NCI-H2081 treated with DMSO at 0.1 percent for 48 hours (cell line): ENCODE results near the gene KEAP1.
"Not testable (repeated sequence)": the region's sequence is repeated elsewhere in the genome, so short reads cannot be mapped to it uniquely, and the experiment has no call there.

ENCODE experiments used
- DNase-seq: peaks from one replicate; lab custom pipeline; 2025; lab: John Stamatoyannopoulos, UW

KEAP1 gene

DNA sequence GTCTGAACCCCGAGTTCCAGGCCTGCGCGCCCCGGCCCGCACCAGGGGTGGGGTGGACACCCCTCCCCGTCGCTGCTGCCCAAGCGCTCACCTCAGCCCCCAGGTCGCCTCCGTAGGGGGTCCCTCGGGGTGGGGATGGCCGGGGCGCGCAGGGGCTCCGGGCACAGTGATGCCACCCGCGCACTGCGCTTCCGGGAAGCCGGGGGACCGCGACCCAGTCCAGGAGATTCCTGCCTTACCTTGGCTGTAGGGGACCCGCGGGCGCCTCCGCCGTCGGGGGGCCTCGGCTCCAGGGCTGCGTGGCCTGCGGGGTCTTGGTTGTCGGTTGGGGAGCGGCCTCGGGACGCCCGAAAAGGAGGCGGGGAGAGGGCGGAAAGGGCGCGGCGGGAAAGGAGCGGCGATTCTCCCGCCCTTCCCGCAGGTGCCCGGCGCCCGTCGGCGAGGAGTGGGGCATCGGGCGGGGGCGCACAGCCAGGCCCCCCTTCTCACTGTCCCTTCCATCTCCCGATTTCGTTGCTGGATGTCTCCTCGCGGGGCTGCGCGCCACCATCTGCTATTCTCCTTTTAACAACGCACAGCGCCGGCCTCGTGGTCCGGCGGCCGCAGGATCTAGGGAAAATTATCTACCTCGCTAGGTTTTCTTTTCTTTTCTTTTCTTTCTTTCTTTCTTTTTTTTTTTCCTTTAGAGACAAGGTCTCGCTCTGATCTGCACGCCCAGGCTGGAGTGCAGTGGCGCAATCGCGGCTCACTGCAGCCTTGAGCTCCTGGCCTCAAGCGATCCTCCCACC, at the start of gene KEAP1:
TSS of gene KEAP1 (minus strand) at position 355 of the 788 bp plus-strand sequence. CDS start 3,323 bp downstream, outside the sequence.
- no peak for DNase-seq

DNA sequence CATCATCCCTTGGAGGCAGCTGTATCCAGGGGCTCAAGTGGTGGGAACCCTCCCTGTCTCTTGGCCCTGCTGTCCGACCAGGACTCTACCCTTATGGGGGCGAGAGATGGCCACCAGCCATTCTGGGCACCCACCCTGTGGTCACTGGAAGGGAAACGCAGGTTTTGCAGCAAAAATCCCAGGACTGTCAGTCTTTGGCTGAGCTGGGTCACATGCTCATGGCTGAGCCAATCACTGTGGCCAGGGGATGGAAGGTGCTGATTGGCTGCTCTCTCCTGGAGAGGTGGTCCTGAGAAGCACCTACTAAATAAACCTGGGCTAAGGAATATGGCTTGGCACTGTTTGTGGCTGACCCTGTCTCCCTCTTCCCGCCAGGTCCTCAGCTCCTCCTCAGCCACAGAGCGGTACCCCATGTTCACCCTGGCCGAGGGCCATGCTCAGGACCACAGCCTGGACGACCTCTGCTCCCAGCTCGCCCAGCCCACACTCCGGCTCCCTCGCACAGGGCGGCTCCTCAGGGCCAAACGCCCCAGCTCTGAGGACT, 49.4 kb upstream of the KEAP1 start:
- DNase-seq: no peak

DNA sequence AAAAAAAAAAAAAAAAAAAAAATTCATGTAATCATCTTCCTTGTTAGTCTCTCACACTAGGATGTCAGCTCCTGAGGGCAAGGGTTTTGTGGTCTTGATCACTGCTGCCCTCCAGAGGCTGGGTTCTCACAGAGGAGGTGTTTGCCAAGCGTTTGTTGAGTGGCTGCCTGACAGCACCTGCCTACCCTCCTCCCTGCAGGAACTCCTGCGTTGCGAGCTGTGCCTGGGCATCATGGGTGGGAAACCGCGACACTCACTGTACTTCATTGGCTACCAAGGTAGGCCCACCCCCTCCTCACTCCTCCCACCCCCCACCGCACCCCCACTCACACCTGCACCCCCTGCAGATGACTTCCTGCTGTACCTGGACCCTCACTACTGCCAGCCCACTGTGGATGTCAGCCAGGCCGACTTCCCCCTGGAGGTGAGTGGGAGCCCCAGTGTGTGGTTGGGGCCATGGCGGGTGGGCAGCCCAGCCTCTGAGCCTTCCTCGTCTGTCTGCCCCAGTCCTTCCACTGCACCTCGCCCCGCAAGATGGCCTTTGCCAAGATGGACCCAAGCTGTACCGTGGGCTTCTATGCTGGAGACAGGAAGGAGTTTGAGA, 48.6 kb upstream of the KEAP1 start:
- no peak for DNase-seq

DNA sequence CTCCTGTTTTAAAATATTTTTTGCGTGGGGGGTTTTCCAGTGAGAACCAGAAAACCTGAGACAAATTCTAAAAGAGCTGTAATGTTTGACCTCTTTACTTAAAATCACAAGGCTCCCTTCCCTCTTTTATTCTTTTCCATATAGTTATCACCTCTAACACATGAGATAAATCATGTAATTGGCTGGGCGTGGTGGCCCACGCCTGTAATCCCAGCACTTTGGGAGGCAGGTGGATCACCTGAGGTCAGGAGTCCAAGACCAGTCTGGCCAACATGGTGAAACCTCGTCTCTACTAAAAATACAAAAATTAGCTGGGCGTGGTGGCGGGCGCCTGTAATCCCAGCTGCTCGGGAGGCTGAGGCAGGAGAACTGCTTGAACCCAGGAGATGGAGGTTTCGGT, 47.9 kb upstream of the KEAP1 start:
- not testable (repeated sequence) for DNase-seq

DNA sequence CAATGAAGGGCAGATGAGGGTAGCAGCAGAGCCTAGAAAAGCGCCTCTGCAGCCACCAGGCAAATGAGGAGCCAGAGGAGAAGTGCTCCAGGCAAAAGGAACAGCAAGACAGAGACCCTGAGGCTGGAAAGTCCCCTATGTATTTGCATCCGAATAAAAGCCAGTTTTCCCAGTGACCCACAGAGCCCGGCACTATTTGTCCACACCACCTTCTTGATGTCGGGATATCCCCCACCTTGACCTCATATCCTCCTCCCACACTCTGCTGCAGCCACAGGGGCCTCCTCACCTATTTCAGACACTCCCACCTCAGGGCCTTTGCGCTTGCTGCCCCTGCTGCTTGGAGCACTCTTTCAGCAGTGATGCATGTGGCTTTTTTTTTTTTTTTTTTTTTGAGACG, 47.2 kb upstream of the KEAP1 start:
- DNase-seq: no peak

DNA sequence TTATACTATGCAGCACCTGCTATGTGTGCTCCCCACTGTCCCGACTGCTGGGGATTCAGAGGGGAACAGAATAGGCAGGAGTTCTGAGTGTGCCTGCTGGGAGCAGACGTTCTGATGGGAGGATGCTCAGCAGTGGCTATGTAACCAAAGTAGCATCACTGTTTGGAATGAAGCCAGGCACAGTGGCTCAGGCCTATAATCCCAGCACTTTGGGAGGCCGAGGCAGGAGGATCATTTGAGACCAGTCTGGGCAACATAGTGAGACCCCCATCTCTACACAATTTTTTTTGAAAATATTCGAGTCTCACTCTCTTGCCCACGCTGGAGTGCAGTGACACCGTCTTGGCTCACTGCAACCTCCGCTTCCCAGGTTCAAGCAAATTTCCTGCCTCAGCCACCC, 46.6 kb upstream of the KEAP1 start:
- no peak for DNase-seq

DNA sequence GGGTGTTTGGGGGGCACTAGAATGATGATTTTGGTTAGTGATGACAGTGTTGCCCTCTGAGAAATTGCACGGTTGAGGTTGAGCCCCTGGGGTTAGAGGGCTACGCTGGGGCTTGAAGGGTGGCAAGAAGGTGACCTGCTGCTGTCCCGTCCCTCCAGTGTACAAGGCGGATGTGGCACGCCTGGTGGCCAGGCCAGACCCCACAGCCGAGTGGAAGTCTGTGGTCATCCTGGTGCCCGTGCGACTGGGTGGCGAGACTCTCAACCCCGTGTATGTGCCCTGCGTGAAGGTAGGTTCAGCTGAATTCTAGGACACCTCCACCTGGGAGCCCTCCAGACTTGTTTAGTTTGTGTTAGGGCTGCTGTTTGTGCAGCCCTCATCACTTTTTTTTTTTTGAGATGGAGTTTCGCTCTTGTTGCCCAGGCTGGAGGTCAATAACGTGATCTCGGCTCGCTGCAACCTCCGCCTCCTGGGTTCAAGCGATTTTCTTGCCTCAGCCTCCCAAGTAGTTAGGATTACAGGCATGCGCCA, 45.7 kb upstream of the KEAP1 start:
- no peak for DNase-seq

DNA sequence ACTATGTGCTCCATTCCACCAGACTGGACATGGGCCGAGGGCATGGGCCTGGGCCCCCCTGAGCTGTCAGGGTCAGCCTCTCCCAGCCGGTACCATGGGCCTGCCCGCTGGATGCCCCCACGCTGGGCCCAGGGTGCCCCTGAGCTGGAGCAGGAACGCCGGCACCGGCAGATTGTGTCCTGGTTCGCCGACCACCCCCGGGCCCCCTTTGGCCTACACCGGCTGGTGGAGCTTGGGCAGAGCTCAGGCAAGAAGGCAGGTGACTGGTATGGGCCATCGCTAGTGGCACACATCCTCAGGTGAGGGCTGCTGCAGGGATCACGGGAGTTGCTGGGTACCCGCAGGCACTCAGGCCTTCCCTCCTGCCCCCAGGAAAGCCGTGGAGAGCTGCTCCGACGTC, 43.7 kb upstream of the KEAP1 start:
- no peak for DNase-seq

DNA sequence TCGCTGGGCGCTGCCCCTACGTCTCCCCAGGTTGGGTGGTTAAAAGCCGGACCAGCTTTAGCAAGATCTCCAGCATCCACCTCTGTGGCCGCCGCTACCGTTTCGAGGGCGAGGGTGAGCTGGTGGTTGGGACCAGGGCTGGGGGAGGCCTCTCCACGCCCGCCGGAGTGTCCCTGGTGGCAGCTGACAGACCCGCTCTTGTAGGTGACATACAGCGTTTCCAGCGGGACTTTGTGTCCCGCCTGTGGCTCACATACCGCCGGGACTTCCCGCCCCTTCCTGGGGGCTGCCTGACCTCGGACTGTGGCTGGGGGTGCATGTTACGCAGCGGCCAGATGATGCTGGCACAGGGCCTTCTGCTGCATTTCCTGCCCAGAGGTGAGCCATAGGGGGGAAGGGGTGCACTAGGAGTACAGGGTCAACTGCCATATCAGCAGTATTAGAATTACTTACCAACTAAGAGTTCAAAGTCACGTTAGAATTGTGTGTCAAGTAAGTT, 41.6 kb upstream of the KEAP1 start:
- DNase-seq: no peak

DNA sequence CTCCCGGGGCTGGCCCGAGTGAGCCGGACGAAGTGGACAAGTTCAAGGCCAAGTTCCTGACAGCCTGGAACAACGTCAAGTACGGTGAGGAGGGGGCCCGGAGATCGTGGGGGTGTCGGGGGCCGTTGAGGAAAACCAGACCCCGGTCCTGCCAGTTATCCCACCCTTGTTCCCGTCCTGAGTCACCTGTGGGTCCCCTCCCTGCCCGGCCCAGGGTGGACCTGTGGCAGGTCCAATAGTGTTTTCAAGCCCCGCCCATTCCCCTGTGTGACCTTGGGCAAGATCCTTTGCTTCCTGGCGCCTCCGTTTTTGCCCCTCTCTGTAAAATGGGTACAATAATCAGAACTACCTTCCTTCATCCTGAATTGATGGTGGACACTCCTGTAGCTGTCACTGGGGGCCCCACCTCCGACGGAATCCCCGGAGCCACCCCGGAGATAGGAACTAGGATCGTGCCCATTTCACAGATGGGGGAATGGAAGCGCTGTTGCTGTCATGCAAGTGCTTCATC, 41.1 kb upstream of the KEAP1 start:
- no peak for DNase-seq

DNA sequence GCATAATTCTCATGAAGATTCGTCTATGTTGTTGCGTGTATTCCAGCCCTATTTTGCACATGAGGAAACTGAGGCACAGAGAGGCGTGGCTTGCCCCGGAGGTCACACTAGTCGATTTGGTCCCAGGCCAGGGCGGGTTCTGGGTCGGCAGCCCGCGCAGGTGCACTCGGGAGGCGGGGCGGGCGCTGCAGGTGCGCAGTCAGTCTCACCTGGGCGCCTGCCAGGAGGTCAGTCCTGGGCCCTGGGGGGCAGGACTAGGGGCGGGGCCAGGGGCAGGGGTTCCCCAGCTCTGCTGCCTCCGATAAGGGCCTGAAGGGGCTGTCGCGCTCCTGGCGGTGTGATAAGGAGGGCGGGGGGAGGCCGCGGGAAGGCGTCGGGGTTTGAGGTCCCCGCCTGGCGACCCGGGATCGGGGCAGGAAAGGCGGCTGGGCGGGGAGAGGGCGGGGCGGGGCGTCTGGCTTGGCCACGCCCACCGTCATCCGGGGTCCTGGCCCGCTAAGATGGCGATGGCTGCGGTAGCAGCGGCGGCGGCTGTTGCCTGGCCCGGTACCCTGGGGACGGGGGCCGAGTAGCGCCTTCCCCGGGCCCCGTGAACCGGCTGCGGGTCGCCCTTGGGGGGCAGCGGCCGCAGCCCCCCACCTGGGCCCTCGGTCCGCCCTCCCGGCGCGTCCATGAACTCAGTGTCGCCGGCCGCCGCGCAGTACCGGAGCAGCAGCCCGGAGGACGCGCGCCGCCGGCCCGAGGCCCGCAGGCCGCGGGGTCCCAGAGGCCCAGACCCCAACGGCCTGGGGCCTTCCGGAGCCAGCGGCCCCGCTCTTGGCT, 40.5 kb upstream of the KEAP1 start, which contains the start of gene ATG4D:
TSS of gene ATG4D (plus strand) at position 485 of the 822 bp plus-strand sequence. CDS start at position 672, 187 bp downstream.
- DNase-seq: no peak

DNA sequence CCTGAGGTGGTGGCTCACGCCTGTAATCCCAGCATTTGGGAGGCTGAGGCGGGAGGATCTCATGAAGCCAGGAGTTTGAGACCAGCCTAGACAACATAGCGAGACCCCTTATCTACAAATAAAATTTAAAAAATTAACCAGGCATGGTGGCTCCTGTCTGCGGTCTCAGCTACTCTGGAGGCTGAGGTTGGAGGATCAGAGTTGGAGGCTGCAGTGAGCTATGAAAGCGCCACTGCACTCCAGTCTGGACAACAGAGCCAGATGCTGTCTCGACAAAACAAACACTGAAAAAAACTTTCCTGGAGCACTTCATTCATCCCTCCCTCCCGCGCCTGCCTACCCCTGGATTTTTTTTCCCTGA, 39.9 kb upstream of the KEAP1 start:
- DNase-seq: no peak

DNA sequence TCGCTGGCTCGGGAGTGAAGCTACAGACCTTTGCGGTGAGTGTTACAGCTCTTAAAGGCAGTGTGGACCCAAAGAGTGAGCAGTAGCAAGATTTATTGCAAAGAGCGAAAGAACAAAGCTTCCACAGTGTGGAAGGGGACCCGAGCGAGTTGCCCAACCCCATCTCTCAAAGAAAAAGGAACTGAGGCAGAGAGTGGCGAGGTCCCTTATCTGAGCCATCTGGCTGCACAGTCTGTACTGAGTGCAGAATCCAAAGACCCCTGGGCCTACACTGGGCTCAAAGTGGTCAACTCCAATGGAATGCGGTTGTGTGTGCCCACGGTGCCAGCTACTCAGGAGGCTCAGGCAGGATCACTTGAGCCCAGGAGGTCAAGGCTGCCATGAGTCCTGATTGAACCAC, 35.9 kb upstream of the KEAP1 start:
- not testable (repeated sequence) for DNase-seq

DNA sequence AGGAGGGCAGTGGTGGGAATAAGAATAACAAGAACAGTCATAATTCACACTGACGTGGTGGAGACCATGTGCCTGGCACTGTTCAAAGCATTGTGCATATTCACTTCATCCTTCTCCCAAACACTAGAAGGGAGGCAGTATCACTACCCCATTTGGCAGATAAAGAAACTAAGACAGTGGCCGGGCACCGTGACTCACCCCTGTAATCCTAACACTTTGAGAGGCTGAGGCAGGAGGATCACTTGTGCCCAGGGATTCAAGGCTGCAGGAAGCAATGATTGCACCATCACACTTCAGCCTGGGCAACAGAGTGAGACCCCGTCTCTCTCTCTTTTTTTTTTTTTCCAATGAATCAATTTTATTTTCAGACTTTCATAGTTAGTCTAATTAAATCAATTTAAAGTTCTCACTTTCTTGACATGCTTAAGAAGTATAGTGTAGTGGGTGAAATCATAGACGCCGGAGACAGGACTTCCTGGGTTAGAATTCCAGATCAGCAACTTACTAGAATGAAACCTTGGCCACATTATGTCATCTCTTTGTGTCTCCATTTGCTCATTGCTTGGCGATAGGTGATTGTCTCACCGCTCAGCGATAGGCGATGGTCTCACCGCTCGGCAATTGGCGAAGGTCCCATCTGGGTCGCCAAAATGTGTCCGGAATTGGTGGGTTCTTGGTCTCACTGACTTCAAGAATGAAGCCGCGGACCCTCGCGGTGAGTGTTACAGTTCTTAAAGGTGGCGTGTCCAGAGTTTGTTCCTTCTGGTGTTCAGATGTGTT, 35.2 kb upstream of the KEAP1 start:
- no peak for DNase-seq

DNA sequence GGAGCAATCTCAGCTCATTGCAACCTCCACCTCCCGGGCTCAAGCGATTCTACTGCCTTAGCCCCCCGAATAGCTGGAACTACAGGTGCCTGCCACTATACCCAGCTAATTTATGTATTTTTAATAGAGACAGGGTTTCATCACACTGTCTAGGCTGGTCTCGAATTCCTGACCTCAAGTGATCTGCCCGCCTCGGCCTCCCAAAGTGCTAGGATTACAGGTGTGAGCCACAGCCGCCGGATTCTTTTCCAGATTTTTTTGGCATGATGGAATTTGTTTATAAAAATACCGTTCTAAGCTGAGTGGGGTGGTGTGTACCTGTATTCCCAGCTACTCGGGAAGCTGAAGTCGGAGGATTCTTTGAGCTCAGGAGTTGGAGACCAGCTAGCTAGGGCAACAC, 34.5 kb upstream of the KEAP1 start:
- no peak for DNase-seq

DNA sequence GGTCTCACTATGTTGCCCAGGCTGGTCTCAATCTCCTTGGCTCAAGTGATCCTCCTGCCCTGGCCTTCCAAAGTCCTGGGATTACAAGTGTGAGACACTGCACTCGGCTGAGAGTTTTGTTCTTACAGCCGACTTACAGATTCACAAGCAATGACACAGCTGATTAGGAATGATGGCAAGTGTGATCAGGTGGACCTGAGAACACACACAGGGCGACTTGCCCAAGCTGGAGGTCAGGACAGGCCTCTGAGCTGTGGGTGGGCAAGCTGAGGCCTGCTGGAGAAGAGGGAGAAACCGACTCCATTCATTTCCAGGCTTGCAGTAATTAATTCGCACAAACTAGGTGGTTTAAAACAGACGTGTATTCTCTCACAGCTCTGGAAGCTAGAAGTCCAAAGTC, 32.5 kb upstream of the KEAP1 start:
- no peak for DNase-seq

DNA sequence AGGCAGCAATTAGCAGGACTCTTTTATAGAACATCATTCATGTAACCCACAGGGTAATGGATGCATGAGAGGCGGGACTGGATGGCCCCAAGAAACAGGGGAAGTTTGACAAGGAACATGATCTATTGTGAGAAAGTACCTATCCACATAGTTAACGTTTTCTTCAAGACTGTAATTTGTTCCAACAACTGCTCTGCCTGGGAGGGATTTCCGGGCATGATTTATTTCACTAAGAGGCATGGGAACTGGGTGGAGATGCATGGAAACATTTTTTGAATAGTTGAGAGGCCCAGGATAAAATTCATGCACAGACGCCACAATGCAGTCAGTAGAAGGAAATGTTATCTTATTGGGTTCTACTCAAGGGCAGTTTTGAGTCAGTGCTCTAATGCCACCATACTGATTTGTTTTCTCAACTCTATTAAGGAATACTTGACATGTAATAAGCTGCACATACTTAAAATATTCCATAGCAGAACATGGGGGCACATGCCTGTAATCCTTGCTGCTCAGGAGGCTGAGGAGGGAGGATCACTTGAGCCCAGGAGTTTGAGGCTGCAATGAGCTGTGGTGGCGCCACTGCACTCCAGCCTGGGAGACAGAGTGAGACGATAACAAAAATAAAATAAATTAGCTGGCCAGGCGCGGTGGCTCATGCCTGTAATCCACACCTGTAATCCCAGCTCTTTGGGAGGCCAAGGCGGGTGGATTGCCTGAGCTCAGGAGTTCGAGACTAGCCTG, 30.7 kb upstream of the KEAP1 start:
- no peak for DNase-seq

DNA sequence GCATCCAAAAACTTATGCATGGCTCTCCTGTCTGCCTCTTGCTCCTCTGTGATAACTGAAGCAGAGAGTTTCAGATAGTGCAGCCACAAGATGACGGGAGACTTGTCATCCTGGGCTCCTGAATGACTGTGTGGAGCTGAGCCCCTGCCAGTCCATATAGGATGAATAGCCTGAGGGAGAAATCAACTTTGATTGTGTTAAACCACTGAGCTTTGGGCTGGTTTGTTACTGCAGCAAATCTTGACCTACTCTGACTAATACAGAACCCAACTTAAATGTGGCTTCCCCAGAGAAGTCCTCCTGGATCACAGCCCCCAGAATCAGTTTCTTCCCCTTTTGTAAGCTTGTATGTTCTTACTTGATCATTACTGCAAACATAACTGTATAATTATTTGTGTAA, 29.3 kb upstream of the KEAP1 start:
- no peak for DNase-seq

DNA sequence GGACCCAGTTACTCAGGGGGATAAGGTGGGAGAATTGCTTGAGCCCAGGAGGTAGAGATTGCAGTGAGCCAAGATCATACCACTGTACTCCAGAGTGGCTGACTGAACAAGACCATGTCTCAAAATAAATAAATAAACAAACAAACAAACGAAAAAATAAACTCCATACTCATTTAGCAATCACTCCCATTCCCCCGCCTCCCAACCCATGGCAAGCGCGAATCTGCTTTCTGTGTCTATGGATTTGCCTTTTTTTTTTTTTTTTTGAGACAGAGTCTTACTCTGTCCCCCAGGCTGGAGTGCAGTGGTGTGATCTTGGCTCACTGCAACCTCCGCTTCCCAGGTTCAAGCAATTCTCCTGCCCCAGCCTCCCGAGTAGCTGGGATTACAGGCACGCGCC, 23.7 kb upstream of the KEAP1 start:
- DNase-seq: not testable (repeated sequence)

DNA sequence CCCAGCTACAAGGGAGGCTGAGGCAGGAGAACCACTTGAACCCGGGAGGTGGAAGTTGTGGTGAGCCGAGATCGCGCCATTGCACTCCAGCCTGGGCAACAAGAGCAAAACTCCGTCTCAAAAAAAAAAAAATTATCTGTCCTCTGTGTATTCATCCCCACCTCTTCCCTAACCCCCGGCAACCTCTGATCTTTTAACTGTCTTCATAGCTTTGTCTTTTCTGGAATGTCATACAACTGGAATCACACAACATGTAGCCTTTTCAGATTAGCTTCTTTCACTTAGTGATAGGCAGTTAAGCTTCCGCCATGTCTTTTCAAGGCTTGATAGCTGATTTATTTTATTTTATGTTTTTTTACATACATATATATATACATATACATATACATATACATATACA, 22.5 kb upstream of the KEAP1 start:
- DNase-seq: no peak
